T-cell (primary cell): ENCODE measurements around the gene KLHDC1. TPM values are rescaled to one million over a fixed set of nuclear protein-coding genes. Genes with fewer than 3 reads are reported as not detected.

Source experiments
- total RNA-seq, 35 experiments: library from RNA in 6 of 35; stranded (reverse) in 6 of 35; fragments of 120-200 nt in 1 of 35; gene quantifications; one replicate each; pipeline versions ENCODE4 v1.2.1 to v1.2.4 and lab custom pipeline; 2013 to 2026

The KLHDC1 gene
- total RNA-seq, 5 donors from 2014 or later (not counting 1 experiment from before 2014, with no cell fraction given): 8.8 to 12.5 (median 10.2) TPM

Other genes starting within 250 kb of the KLHDC1 start
- gene RPS29, start 106.7 kb upstream of the KLHDC1 start, total RNA-seq: 1,000 to 10,000 TPM; 3,720 to 4,554 (median 3,981) TPM
- 10 to 100 TPM in 3 of 5 donors, 1 to 10 TPM in 2; 7.6 to 15.7 (median 11.4) TPM for gene LRR1, start 94.2 kb upstream of the KLHDC1 start, total RNA-seq
- 100 to 1,000 TPM; 211 to 322 (median 291) TPM for gene RPL36AL, start 72.5 kb upstream of the KLHDC1 start, total RNA-seq
- 10 to 100 TPM; 21.7 to 54.1 (median 41.6) TPM for gene MGAT2, start 72.3 kb upstream of the KLHDC1 start, total RNA-seq
- 10 to 100 TPM in 3 of 5 donors, 1 to 10 TPM in 2; 8.2 to 26.7 (median 10.0) TPM for gene DNAAF2, start 57.9 kb upstream of the KLHDC1 start, total RNA-seq
- gene POLE2, start 4.9 kb upstream of the KLHDC1 start, total RNA-seq: 1 to 10 TPM in 4 of 5 donors, under 1 TPM in 1; 0.99 to 4.0 (median 1.8) TPM
- 100 to 1,000 TPM in 1 of 5 donors, 10 to 100 TPM in 4; 69.0 to 115 (median 69.2) TPM for gene KLHDC2, start 75.0 kb downstream of the KLHDC1 start, total RNA-seq
- 100 to 1,000 TPM in 1 of 5 donors, 10 to 100 TPM in 4; 73.0 to 106 (median 88.8) TPM for gene NEMF, start 159.7 kb downstream of the KLHDC1 start, total RNA-seq
- gene ARF6, start 200.0 kb downstream of the KLHDC1 start, total RNA-seq: 100 to 1,000 TPM in 1 of 5 donors, 10 to 100 TPM in 4; 72.0 to 111 (median 93.6) TPM